Fibroblast of skin of left quadriceps (primary cell): ENCODE results near the gene ARHGAP23.
"Not testable (repeated sequence)": the region's sequence is repeated elsewhere in the genome, so short reads cannot be mapped to it uniquely, and the experiment has no call there.

Source experiments
- DNase-seq, 2 experiments: peaks; one replicate each; pipeline ENCODE4 v3.0.0-alpha.2; 2013; ENCODE audit warnings: low read depth in 2 of 2

Gene ARHGAP23

DNA sequence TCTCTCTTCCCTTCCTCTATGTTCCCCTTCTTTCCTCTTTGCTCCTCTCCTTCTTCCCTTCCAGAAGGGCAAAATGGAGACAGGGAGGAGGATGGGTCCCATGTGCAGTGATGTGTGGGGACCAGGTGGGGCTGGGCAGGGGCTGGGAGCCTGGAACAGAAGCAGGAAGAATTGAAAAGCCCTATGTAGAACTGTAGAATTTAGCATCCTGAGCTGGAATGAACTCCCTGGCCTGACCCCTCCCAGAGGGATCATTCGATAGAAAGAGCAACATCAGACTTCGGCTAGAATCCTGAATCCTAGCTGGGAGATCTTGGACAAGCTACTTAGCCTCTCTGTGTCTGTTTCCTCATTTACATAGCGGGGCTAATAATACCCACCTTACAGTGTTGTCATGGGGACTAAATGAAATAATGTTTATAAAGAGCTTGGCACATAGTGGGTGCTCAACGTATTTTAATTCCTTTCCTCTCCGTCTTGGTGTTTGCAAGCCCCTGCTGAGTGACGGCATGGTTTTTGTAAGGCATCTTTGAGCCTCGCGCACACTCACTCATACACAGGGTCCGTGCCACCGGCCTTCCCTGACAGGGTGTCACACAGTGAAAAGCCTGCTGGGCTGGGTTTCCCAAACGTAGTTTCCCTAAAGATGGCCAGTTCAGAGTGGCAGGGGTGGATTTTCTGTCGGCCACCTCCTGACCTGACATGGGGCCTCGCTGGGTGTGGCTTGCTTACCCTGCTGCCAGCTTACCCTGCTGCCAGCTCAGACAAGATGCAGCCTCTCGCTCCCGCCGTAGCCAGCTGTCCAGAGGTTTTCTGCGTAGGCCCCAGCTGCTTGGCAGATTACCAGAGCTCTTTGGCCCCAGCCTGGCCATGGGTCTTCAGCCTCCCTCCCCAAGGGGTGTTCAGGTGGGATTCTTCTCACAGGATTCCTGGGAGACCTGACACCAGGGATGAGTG lies 6.1 kb upstream of the ARHGAP23 start:
- DNase-seq, result no peak

DNA sequence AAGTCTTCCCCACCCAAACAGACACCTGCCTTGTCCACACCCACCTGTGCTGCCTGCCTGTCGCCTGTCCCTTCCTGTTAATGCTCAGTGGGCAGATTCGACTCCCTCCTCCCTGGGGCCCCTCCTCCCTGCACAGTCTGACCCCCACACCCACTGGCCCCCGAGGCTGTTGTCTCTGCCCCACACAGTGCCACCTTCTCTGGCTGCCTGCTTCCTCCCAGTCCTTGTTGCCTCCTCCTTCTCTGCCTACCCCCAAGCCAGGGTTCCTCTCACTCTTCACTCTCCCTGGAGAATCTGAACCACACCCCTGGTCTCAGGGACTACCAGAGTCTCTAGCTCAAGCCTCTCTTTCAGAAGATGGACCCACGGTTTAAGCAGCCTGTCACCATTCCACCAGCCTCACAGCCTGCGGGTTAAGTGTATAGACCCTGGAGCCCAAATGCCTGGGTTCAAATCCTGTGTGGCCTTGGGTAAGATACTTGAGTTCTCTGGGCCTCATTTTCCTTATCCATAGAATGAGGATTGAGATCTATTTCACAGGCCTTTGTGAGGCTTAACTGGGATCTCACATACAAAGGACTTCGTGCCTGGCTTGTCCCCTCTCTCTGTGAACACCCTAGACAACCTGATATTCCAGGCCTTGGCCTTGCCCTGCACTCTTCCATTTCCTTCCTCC lies 3.8 kb upstream of the ARHGAP23 start:
- DNase-seq, result no peak

DNA sequence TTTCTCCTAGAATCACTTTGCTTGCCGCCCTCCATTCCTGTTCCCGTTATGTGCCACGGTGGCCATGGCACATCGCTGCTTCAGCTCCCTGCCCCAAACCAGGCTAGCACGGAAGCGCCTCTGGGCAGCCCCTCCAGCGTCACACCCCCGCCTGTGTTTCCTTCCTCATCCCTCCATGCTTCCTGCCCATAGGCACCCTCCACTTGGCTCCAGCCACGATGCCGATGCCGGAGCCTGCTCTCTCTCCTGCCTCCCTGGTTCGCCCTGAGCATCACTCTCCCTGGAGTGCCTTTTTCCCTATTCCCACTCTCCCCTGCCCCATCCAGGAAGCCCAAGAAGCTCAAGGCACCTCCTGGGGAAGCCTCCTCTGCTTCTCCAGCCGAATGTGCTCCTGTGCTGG lies 3.2 kb upstream of the ARHGAP23 start:
- DNase-seq, result no peak

DNA sequence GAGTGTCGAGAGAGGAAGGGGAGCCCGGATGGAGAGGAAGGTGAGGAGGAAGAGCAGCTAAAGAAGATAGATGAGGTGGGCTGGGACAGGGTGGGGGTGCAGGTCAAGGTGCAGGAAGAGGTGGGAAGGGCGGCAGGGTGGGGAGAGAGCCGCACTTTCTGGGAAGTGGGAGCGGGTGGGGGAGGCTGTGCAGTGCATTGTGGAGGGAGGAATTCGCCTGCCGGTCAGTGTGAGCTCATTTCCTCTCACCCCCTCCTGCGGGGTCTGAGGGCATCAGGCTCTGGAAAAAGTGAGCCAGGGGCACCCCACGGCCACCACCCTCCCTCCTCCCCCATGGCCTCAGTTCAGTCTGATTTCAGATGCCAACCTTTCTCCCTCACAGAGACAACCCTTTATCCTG lies 2.5 kb upstream of the ARHGAP23 start:
- DNase-seq, result no peak

DNA sequence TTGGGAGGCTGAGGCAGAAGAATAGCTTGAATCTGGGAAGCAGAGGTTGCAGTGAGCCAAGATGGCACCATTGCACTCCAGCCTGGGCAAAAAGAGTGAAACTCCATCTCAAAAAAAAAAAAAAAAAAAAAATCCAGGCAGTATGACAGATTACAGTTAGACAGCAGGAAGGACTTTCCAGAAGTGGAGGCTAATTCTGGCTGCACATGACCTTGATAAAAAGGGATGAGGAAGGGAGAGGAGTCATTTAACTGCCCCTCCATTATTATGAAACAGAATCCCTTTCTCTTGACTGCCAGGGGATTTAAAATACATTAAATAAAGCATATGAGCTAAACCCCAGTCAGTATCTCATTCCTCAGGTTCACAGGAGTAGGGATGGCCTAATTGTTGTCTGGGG lies 1.8 kb upstream of the ARHGAP23 start:
- no peak for DNase-seq

DNA sequence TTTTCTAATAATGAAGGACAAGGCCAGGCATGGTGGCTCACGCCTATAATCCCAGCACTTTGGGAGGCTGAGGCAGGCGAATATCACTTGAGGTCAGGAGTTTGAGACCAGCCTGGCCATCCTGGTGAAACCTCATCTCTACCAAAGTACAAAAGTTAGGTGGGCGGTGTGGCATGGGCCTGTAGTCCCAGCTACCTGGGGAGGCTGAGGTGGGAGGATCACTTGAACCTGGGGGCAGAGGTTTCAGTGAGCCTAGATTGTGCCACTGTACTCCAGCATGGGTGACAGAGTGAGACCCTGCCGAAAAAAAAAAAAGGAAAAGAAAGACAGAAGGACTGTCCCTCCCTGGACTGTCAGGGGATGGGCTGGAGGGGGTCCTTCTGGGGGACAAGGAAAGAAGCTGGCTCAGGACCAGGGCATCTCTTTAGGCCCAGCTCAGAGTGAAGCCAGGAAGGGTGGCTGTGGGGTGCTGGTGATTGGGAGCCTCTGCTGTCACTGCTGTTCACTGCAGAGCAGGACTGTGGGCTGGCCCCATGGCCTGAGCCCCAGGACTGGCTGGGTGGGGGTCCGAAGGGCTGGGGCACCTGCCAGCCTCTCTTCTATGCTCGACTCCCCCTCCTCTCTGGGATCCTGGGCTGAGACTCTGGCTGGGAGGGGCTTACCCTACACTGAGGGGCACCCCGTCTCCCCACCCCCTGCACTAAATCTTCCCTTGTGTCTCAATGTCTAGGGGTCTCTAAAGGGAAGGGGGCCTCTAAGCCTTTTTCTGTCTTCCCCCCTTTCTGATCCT lies 909 bp upstream of the ARHGAP23 start:
- DNase-seq, result no peak

DNA sequence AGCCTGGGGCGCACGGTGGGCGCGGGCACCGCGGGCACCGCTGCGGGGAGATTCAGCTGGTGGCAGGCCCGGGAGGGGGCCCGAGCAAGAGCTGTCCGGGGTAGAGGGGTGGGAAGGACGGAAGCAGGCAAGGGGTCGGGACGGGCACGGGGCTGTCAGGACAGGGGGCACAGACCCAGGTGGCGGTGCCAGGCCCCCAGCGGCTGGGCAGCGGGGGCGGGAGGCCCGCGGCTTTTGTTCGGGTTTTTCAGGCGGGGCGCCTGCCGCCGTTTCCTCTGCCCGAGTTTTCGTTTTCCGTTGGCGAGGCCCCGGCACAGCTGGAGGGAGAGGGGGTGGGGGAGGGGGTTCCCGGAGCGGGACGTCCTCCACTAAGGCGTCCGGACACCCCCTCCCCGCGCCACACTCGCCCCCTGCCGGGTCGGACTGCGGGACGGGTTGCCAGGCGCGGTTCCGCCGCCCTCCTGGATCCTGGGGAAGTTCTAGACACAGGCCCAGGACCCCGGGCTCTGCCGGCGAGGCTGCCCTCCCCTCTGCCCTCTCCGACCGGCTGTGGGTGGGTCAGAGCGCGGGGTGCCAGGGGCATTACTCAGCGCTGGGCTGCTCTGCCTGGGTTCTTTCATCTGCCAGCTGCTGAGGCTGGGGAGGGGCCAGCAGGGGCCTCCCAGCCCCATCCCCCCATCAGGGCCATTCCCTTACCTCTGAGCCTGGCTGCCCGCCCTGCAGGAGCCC lies 543 bp downstream of the ARHGAP23 start:
- DNase-seq, result no peak

DNA sequence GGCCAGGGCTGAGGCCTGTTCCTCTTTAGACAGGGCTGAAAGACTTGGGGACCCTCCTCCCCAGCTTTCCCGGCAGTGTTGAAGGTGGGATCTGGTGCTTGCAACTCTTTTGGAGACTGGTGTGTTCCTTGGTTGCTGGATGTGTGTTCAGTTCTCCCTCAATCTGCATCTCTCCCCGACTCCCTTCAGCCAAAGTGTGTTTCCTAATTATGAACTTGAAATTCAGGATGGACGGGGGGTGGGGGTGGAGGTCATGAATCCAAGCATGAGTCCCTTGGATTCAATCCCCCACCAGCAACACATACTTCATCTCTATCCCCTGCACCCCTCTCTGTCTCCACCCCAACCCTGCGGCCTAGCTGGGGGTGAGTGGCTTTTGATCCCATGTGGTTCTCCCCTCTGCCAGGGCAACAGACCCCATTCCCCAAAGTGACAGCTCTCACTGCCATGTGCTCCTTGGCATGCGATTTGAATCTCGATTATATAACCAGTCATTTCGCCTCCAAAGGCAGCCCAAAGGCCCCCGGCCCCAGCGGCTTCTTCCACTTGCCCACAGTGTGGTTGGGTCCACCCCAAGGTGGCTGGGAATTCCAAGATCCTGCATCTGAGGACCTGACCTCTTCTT lies 1.3 kb downstream of the ARHGAP23 start:
- no peak for DNase-seq

DNA sequence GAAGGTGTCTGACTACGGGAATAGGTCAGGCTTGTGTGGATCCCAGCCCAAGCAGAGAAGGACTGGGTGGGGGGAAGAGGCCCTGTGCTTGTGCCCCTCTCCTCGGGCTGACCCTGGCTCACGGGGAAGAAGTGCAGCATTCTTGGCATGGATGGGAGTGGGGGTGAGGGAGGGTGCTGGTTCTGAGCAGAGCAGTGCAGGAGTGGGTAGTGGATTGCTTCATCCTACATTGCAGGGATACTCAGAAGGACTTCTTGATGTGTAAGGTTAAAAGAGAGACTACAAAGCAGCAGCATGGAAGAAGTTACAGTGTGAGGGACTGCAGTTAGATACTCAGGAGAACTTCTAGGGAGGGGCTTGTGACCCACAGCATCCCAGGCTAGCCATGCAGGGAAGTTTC lies 2.1 kb downstream of the ARHGAP23 start:
- no peak for DNase-seq

DNA sequence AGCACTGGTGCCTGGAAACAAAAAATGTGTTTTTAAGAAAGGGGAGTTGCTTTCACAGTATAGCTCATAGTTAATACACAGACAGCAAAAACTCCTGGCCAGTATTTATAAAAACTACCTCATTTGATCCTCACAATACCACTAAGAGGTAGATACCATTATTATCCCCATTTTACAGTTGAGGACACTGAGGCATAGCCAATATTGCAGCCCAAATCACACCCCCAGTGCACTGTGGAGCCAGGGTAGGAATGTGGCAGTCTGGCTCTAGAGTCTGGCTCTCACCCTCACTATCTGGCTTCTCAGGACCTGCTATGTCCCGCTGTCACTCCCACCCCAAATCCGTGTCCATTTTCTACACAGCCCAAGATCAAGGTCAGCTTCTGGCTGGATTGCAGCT lies 2.6 kb downstream of the ARHGAP23 start:
- no peak for DNase-seq

DNA sequence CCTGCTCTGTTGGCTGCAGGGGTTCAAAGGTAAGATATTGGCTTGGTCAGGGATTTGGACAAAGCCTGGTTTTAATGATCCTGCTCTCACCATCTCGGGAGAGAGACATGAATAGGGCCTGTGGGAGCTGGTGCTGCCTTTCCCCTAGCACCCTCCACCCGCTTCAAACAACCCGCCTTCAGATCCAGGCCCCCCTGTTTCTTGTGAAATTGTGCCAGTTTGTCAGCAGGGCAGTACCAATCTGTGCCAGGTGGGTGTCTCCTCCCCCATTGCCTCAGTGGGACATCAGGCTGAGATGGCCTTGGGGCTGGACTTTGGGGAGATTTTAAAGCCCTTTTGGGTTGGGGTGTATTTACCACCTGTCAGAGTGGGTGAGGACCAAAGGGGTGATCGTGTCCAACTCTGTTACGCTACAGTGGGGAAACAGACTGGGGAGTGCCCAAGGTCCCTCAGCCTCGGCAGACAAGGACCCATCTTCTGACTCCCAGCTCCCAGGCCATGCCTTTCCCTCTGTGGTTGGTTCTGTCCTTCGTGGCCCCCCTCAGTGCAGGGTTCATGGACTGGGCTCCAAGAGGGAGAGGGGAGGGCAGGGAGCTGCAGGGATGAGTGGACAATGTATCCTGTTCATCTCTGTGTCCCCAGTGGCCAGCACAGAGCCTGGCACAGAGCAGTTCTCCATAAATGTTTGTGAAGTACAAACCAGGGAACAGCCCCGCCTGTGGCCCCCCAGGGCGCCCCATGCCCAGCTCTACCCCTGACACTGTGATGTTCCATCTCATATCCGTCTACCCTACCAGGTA lies 3.3 kb downstream of the ARHGAP23 start:
- DNase-seq, result no peak

DNA sequence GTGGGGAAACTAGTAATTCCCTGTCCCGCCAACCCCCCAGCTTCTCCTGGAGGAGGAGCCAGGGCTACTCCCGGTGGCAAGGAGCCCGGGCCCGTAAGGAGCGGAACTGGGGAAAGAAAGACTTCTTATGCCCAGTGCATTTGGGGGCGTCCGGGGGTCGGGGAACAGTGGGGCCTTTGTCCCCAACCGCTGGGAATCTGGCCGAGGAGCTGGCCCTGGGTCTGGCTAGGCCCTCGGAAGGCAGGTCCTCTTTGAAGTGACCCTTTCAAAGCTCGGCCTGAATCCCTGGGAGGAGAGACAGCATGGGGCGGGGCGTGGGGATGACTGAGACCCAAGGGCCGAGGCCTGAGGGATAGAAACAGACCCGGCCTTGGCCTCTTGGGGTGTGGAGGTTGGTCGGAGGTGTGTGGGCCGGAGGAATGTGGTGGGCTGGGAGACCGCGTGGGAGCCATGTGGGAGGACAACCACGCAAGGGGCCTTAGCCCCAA lies 6.0 kb downstream of the ARHGAP23 start:
- DNase-seq, result no peak

DNA sequence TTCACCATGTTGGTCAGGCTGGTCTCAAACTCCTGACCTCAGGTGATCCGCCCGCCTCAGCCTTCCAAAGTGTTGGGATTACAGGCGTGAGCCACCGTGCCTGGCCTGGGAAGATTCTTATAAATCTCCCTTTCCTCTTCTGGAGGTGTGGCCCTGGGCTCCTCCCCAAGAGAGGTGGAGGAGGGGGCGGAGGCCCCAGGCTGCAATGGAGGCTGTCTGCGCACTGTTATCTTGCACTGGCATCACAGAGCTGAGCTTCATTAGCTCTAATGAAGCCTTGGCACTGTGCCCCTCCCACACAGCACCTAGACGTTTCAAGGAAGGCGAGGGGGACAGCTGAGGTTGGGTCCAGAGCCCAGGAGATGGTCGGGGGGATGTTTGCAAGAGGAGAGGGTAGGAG lies 7.5 kb downstream of the ARHGAP23 start:
- no peak for DNase-seq

DNA sequence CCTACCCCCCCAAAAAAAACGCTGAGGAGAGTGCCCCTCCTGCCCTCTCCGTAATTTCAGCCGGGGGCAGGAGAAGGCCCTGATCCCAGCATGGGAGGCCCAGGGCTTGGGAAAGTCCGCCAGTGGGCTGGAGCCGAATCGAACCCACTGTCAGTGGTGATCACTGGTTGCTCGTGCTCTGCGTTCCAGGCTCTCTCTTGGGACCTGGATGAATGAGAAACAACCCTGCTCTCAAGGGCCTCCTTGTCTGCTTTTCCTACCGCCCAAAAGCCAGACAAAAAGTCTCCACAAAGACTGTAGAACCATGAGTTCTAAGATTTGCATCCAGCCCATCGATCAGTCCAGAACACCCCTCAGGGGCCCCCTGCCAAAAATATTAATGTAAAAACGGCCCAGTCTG lies 8.1 kb downstream of the ARHGAP23 start:
- no peak for DNase-seq

DNA sequence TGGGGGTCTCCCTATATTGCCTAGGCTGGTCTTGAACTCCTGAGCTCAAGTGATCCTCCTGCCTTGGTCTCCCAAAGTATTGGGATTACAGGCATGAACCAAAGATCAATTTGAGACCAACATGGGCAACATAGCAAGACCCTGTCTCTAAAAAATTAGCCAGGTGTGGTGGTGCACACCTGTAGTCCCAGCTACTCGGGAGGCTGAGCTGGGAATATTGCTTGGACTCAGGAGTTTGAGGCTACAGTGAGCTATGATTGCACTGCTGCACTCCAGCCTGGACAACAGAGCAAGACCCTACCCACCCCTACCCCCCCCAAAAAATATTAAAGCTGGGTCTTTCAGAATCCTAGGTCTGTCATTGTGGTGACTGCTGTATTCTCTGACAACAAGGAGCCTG lies 9.0 kb downstream of the ARHGAP23 start:
- not testable (repeated sequence) for DNase-seq

DNA sequence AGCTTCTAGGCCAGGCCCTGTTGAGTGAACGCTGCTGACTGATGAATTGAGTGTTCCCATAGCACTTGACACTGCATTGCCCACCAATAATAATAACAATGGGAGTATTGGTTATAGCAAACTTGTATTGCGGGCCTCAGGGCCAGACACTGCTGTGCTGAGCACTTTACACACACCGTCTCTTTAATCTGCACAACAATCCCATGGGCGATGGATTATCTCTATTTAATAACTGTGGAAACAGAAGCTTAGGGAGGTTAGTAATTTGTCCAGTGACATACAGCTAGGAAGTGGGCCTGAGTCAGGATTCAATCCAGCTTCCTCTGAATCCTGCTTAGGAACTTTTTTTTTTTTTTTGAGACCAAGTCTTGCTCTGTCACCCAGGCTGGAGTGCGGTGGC lies 11.2 kb downstream of the ARHGAP23 start:
- DNase-seq, result no peak

DNA sequence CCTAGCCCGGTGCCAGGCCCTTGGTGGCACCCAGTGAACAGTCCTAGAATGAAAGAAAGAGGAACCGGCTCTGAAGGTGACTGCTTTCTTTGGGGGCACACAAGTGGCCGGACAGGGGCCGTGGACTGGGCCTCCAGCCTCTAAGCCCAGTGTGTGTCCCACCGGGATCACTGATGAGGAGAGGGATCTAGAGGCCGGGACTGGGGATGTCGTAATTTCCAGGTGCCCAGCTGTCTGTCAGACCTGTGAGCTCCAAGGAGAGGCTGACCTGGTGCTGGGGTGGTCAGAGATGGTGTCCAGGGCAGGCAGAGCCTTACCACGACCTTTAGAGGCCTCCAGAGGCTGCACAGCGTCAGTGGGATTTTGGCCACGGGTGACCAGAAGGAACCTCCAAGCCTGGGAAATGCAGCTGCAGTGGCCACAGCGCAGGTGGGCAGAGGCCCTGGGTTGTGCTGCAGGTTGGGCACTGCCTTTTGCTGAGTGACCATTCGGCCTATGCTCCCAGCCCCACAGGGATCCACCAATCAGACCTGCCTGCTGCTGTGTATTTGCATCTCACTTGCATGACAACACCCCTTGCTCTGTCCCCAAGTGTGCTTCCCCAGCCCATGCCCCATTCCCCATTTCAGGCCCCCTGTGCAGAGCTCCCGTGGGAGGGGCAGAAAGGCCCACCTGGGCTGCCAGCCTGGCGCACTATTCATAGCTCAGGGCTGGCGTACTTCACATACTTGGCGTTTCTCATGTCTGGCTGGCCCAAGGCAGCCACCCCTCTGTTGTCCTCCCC lies 12.5 kb downstream of the ARHGAP23 start:
- DNase-seq, result no peak

DNA sequence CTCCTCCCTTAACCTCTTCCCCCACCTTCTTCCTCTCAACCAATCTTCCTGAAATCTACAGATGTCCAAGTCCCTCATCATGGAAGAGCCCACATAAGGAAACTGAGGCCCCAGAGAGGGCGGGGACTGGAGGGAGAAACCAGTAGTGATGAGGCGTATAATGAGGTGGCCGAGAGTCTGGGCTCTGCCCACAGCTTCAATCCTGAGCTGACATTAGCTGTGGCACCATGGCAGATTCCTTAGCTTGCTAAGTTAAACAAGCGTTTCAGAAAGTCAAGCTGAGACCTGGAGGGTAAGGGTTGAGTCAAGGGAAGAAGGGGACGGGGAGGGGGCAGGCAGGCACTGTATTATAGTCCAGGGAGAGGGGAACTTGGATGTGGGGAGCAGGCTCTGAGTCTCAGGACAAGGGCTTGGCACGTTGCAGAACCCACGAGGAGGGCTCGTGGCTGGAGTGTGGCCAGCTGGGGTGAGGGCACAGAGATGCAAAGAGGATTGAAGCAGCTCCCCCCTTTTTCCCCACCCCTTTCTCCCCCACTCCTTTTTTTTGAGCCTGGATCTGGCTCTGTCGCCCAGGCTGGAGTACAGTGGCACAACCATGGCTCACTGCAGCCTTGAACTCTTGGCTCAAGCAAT lies 13.3 kb downstream of the ARHGAP23 start:
- DNase-seq, result no peak

DNA sequence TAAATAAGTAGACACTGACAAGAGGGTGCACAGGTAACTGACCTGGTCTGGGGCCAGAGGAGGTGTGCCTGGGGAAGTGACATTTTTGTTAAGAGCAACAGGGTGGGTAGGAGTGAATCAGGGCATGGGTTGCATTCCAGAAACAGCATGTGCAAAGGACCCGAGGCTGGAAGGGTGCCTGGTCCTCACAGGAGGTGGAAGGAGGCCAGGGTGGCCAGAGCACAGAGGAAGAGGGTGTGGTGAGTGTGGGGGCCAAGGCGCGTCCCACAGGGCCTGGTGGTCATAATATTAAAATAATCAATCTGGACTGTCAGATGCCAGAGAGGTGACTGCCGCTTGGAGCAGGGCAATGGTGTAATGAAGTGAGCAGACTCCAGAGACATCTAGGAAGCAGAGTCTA lies 14.3 kb downstream of the ARHGAP23 start:
- no peak for DNase-seq
